HFFc6 (cell line): ENCODE data around the gene CACNG1. TPM values are rescaled to one million over a fixed set of nuclear protein-coding genes. Genes with fewer than 3 reads are reported as not detected.

Experiments used
- DNase-seq: peaks from one replicate; pipeline ENCODE4 v3.0.0-alpha.2; 2018
- H3K27ac Mint-ChIP-seq: 2 replicates; pipeline ENCODE4 v1.8.0; 2020; ENCODE audit warnings: mild to moderate bottlenecking, mixed read lengths
- H3K27me3 Mint-ChIP-seq: 2 replicates; pipeline ENCODE4 v1.8.0; 2021; ENCODE audit warnings: mild to moderate bottlenecking, moderate library complexity, mixed read lengths; ENCODE audit not compliant: insufficient read depth
- H3K36me3 Mint-ChIP-seq: 2 replicates; pipeline ENCODE4 v1.8.0; 2021; ENCODE audit warnings: low read depth, mixed read lengths
- H3K4me1 Mint-ChIP-seq: 2 replicates; pipeline ENCODE4 v1.8.0; 2020; ENCODE audit warnings: low read depth, mixed read lengths
- H3K4me3 Mint-ChIP-seq: 2 replicates; pipeline ENCODE4 v1.8.0; 2020; ENCODE audit warnings: mild to moderate bottlenecking, moderate library complexity, mixed read lengths
- H3K9me3 Mint-ChIP-seq: 2 replicates; pipeline ENCODE4 v1.8.0; 2020; ENCODE audit warnings: mild to moderate bottlenecking, mixed read lengths
- long read RNA-seq: library from polyadenylated mRNA; unstranded; transcript quantifications from one replicate; pipeline ENCODE4 v2.0.0, GENCODE V29; 2019
- total RNA-seq, 6 experiments: library from RNA; stranded (reverse); fragmentation: NEBNext Ultra II Directional; extraction: Animal tissue kit (Norgen Biotek cat#: 25700); gene quantifications; 2 replicates in 1 of 6; 3 replicates in 5 of 6; pipeline ENCODE4 v1.2.3, GENCODE V29; 2021
- TF ChIP-seq, protein P1 (sequence below): fragments of 200-600 bp; sonication (generic); IDR thresholded peaks from 2 replicates; pipeline ENCODE4 v1.5.0; 2021; ENCODE audit warnings: antibody characterized with exemption, mild to moderate bottlenecking

Gene CACNG1, protein sequence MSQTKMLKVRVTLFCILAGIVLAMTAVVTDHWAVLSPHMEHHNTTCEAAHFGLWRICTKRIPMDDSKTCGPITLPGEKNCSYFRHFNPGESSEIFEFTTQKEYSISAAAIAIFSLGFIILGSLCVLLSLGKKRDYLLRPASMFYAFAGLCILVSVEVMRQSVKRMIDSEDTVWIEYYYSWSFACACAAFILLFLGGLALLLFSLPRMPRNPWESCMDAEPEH
- not detected for total RNA-seq
- long read RNA-seq = 0 reads

DNA sequence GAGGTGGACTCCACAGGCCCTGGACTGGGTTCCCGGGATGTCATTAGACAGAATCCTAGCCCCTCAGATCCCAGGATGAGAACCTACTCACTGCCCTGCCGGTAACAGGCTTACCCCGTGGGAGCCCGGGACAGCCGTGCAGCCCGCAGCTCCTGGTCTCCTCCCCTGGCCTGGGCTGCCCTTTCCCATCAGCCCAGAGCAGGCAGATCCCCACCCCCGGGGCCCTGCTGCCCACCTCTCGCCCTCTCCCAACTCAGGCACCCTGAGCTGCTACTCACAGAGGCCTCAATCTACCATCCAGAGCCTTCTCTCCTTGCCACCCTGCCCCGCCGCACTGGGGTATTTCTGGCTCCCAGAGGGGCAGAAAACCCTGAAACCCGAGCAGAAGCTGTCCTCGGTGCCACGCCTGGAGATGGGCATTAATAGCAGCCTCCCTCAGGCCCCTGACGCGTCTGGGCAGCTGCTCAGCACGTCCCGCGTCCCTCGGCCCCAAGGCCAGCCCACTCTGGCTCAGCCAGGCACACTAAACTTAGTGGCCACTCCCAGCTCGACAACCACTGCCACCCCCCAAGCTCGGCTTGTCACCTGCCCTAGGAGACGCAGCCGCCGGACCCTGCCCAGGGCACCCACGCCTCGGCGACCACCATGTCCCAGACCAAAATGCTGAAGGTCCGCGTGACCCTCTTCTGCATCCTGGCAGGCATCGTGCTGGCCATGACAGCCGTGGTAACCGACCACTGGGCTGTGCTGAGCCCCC is at the start of gene CACNG1:
Gene CACNG1, plus strand, starts transcription at position 539 of the 757 bp plus-strand sequence. Its CDS starts 107 bp downstream, at position 646.
- Mint-ChIP-seq H3K4me1 (no peaks in the 10 kb centered on the region), H3K4me3 (no peak within 1 kb of the TSS), H3K27ac (no peak within 1 kb of the TSS), H3K9me3 (peaks cover 25% of the 10 kb centered on the region), H3K36me3 (peaks cover 14% of the 10 kb centered on the region), H3K27me3 (peaks cover 25% of the 10 kb centered on the region)
- DNase-seq = no peak
- TF ChIP-seq, protein P1, sequence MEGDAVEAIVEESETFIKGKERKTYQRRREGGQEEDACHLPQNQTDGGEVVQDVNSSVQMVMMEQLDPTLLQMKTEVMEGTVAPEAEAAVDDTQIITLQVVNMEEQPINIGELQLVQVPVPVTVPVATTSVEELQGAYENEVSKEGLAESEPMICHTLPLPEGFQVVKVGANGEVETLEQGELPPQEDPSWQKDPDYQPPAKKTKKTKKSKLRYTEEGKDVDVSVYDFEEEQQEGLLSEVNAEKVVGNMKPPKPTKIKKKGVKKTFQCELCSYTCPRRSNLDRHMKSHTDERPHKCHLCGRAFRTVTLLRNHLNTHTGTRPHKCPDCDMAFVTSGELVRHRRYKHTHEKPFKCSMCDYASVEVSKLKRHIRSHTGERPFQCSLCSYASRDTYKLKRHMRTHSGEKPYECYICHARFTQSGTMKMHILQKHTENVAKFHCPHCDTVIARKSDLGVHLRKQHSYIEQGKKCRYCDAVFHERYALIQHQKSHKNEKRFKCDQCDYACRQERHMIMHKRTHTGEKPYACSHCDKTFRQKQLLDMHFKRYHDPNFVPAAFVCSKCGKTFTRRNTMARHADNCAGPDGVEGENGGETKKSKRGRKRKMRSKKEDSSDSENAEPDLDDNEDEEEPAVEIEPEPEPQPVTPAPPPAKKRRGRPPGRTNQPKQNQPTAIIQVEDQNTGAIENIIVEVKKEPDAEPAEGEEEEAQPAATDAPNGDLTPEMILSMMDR = no peak

DNA sequence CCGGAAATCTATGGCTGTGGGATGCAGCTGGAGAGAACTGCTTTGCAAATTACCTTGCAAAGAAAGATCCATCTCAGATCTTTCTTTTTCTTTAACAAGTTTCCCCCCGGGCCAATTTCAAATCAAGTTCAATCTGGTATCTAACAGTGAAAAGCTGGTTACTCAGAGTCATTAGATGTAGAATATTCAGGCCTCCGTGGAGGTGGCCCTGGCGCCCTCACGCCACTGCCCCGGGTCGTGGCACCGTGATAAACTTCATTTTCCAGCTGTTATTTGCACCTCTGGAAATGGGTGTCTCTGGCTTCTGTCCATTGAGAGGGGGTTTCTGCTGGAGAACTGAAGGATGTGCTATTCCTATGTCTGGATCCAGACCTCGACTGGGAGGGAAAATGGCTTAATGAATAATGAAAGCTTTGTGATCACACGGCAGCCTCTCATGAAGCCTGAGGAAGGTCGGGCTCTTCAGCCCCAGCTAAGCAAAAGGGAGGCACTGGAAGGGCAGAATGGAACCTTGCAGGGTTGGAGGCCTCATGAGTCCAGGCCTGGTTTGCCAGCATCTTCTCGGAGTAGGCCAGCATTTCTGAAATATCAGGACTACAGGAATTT is 49.3 kb upstream of the CACNG1 start:
- no peaks in the 10 kb centered on the region for H3K4me1 Mint-ChIP-seq

DNA sequence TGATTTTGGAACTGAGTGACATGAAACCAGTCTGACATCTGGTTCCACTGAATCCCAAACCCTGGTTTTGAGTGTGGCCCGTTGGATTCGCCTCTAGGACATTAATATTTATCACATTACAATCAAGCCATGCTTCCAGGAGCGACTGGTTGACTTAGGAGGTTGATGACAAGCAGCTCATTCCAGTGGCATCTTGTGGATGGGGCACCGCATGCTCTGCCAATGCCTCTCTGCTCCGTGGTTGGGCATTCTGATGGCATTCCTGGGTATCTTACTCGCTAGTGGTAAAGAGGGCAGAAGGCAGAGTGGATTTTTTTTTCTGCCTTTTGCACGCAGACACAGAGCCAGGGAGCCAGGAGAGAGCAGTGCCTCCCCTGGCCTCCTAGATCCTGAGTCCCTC is 48.4 kb upstream of the CACNG1 start:
- no peak overlapping the region for H3K27ac Mint-ChIP-seq
- H3K4me3 Mint-ChIP-seq = no peak overlapping the region
- DNase-seq = no peak
- H3K27me3 Mint-ChIP-seq = peaks cover 55% of the 10 kb centered on the region
- H3K9me3 Mint-ChIP-seq = no peaks in the 10 kb centered on the region
- TF ChIP-seq, protein P1 = no peak
- no peaks in the 10 kb centered on the region for H3K4me1 Mint-ChIP-seq
- no peaks in the 10 kb centered on the region for H3K36me3 Mint-ChIP-seq

More for the DNA sequence above, 49.3 kb upstream of the CACNG1 start:
- Mint-ChIP-seq H3K36me3 (no peaks in the 10 kb centered on the region), H3K4me3 (no peak overlapping the region), H3K9me3 (no peaks in the 10 kb centered on the region), H3K27me3 (peaks cover 47% of the 10 kb centered on the region), H3K27ac (no peak overlapping the region)
- no peak for DNase-seq
- TF ChIP-seq, protein P1 = no peak

DNA sequence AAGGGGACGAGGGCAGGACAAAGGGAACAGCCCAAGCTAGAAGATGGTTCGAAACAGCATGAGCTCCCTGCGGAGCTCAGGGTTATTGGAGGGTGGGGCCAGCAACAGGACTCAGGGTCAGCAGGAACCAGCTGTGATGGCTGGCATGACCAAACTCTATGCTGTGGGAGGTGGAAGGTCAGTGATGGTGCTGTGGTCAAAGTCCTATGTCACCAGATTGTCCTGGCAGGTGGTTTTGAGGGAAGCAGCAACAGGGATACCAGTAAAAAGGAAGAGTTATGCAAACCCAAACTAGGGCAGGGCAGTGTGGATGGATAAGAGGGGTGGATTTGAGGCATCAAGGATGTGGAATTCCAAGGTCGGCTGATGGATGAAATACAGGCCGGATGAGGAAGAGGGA is 47.4 kb upstream of the CACNG1 start:
- peaks cover 56% of the 10 kb centered on the region for H3K27me3 Mint-ChIP-seq
- no peaks in the 10 kb centered on the region for H3K9me3 Mint-ChIP-seq
- no peaks in the 10 kb centered on the region for H3K4me1 Mint-ChIP-seq
- H3K4me3 Mint-ChIP-seq = no peak overlapping the region
- H3K36me3 Mint-ChIP-seq = no peaks in the 10 kb centered on the region
- H3K27ac Mint-ChIP-seq = no peak overlapping the region
- no peak for DNase-seq
- TF ChIP-seq, protein P1 = no peak

DNA sequence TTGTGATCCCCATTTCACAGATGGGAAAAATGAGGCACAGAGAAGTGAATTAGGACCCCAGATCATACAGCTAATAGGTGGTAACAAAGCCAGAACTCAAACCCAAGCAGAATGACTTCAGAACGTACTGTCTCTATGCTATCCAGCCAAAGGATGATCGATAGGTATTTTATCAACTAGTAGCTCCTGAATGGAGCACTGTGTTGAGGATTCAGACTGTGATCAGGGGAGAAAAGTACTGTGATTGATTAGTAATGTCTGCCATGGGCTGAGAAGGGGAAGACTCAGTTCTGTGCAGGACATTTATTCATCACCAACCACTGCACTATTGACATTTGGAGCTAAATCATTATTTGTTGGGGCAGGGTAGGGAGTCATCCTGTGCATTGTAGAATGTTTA is 41.1 kb upstream of the CACNG1 start:
- H3K9me3 Mint-ChIP-seq = peaks cover 7% of the 10 kb centered on the region
- H3K27me3 Mint-ChIP-seq = peaks cover 46% of the 10 kb centered on the region

More for the DNA sequence above, 41.1 kb upstream of the CACNG1 start:
- TF ChIP-seq, protein P1 = no peak
- Mint-ChIP-seq H3K4me1 (no peaks in the 10 kb centered on the region), H3K4me3 (no peak overlapping the region), H3K27ac (no peak overlapping the region), H3K36me3 (no peaks in the 10 kb centered on the region)
- no peak for DNase-seq
